ENCODE measurements around the gene ROS1.

The ROS1 gene

DNA sequence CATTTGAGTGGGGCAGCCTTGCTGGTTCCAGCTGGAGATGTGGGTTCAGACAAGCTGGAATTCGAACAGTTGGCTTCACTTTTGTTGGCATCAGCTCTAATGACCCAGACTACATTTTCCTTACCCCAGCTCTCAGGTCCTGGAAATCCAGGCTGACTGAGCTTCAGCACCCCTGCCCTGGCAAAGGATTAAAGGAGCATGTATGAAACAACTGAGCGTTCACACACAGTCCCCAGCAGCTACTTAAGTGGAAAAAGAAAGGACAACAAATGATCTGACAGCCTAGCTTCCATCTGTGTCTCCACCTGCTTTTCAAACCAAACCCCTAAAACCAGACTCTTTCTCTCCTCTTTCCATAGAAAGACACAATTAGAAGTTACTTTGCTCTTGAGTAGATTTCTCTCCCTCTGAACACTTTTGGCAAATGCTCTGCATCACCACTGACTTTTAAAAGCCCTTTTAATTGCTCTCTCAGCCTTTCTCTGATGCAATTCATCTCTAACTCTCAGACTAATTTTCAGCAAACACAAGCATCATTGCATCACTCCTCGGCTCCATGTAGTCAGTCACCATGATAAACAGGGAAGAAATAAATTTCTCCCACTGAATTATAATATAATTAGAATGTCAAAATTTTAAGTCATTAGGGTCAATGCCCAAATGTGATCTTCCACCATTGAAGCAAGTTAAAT, 28.1 kb downstream of the ROS1 start:
- H3K9ac ChIP-seq (ENCODE audit: low read length): no peak overlapping the region
- H3K9me3 ChIP-seq (ENCODE audit: control insufficient read depth, low read depth, low read length): no peaks in the 10 kb centered on the region
- H3K4me3 ChIP-seq (ENCODE audit: low read length): no peak overlapping the region
- H3K27ac ChIP-seq (ENCODE audit: low read length): no peak overlapping the region
- no peaks in the 10 kb centered on the region for H3K4me1 ChIP-seq (ENCODE audit: control insufficient read depth, low read depth, low read length)
- no peaks in the 10 kb centered on the region for H3K36me3 ChIP-seq (ENCODE audit: control insufficient read depth, low read depth, low read length)
- no peaks in the 10 kb centered on the region for H3K27me3 ChIP-seq (ENCODE audit: control insufficient read depth, insufficient read depth, low read length)

DNA sequence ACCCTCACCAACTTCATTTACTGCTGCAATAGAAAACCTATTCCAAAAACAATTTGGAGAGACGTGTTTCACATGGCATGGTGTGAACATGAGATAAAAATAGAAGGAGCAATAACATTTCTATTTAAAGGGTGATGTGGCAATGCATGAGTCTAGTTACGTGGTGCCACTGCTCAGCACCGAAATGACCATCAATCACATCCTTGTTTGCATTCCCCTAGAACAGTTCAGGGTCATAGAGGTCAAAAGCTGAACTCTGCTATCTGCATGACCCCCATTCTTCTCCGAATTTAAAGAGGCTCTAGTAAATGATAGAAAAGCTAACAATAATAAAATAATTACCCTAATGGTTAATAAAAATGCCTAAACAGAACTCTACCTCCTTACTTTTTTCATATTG, 29.5 kb downstream of the ROS1 start:
- H3K27me3 ChIP-seq (ENCODE audit: control insufficient read depth, insufficient read depth, low read length): no peaks in the 10 kb centered on the region
- no peak overlapping the region for H3K9ac ChIP-seq (ENCODE audit: low read length)
- no peaks in the 10 kb centered on the region for H3K36me3 ChIP-seq (ENCODE audit: control insufficient read depth, low read depth, low read length)
- no peaks in the 10 kb centered on the region for H3K9me3 ChIP-seq (ENCODE audit: control insufficient read depth, low read depth, low read length)
- H3K4me3 ChIP-seq (ENCODE audit: low read length): no peak overlapping the region
- no peak overlapping the region for H3K27ac ChIP-seq (ENCODE audit: low read length)
- no peaks in the 10 kb centered on the region for H3K4me1 ChIP-seq (ENCODE audit: control insufficient read depth, low read depth, low read length)

GRCh38 chr6:117395164-117395563, 30.6 kb downstream of the ROS1 start:
- Histone ChIP-seq H3K4me1 (ENCODE audit: control insufficient read depth, low read depth, low read length) (no peaks in the 10 kb centered on the region), H3K27ac (ENCODE audit: low read length) (no peak overlapping the region), H3K4me3 (ENCODE audit: low read length) (no peak overlapping the region), H3K9me3 (ENCODE audit: control insufficient read depth, low read depth, low read length) (no peaks in the 10 kb centered on the region), H3K27me3 (ENCODE audit: control insufficient read depth, insufficient read depth, low read length) (no peaks in the 10 kb centered on the region), H3K9ac (ENCODE audit: low read length) (no peak overlapping the region), H3K36me3 (ENCODE audit: control insufficient read depth, low read depth, low read length) (no peaks in the 10 kb centered on the region)

- no peaks in the 10 kb centered on the region for H3K36me3 ChIP-seq (ENCODE audit: control insufficient read depth, low read depth, low read length)
- H3K9me3 ChIP-seq (ENCODE audit: control insufficient read depth, low read depth, low read length): no peaks in the 10 kb centered on the region
- no peaks in the 10 kb centered on the region for H3K27me3 ChIP-seq (ENCODE audit: control insufficient read depth, insufficient read depth, low read length)
- H3K4me1 ChIP-seq (ENCODE audit: control insufficient read depth, low read depth, low read length): no peaks in the 10 kb centered on the region
- no peak overlapping the region for H3K4me3 ChIP-seq (ENCODE audit: low read length)
- no peak overlapping the region for H3K27ac ChIP-seq (ENCODE audit: low read length)
- no peak overlapping the region for H3K9ac ChIP-seq (ENCODE audit: low read length)
These were observed 32.7 kb downstream of the ROS1 start for GRCh38 chr6:117393045-117393444.

DNA sequence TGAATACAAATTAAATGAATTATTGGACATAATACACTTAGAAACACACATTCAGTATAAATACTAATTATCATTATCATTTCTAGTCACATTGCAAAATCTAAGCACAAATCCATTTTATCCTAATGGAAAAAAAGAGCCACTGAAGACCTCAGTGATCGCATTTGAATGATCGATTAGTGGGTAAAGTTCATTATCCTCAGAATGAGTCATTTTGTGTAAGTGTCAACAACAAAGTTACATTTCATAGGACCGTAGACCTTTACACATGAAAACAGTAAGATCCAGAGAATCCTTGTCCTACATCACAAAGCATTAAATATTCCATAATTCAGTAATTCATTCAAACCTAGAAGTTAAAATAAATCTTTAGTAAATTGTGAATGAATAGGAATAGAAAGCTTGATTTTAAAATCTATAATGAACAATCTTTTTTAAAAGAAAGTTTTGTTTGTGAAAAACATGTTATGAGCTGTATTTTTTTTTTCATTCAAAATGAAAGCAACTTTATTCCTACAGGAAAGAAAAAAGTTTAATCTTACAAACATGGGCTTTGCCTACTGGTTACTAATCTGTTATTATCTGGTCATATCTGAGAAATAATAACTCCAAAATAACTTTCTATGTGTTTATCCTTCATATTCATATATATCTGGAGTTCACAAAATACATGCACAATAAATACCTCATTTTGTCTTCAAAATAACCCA, 33.7 kb downstream of the ROS1 start:
- Histone ChIP-seq H3K36me3 (ENCODE audit: control insufficient read depth, low read depth, low read length) (no peaks in the 10 kb centered on the region), H3K9me3 (ENCODE audit: control insufficient read depth, low read depth, low read length) (no peaks in the 10 kb centered on the region), H3K27me3 (ENCODE audit: control insufficient read depth, insufficient read depth, low read length) (no peaks in the 10 kb centered on the region), H3K27ac (ENCODE audit: low read length) (no peak overlapping the region), H3K4me1 (ENCODE audit: control insufficient read depth, low read depth, low read length) (no peaks in the 10 kb centered on the region), H3K9ac (ENCODE audit: low read length) (no peak overlapping the region), H3K4me3 (ENCODE audit: low read length) (no peak overlapping the region)

DNA sequence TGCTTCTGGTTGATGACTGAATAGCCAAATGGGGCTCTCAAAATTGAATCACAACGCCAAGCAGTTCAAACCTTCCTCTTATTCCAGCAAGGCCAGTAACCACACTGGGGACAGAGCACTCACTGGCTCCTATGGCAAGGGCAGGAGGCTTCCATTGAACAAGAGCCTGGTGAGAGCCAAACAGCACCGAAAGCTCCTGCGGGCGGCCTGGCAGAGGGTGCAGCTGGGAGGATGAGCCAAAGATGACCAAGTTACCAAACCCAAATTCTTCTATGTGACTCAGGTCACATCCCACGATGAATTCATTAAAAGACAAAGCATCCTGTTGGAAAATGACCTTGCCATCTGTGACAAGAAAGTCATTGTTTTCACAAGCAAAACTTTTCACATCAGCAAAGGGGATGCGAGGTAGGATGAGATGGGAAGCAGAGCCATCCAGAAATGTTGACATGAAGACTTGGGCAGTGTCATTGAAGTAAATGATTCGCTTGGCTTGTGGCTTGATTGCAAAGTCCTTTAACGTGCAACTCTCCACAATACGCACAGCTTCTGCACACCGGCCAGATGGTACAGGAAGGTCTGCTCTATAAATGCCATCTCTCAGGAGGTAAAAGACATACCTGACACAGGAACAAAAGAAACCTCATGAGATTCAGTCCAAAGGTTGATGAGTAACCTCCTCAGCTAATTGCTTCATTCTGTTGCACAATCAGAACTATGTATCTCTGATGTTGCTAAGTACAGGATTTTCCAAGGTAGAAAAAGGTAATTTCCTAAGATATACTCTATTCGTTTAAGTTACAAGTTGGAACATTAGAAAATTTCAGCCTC, 36.3 kb downstream of the ROS1 start:
- no peaks in the 10 kb centered on the region for H3K36me3 ChIP-seq (ENCODE audit: control insufficient read depth, low read depth, low read length)

GRCh38 chr6:117387454-117387974, 38.2 kb downstream of the ROS1 start:
- H3K27ac ChIP-seq (ENCODE audit: low read length): no peak overlapping the region
- no peaks in the 10 kb centered on the region for H3K36me3 ChIP-seq (ENCODE audit: control insufficient read depth, low read depth, low read length)
- H3K4me1 ChIP-seq (ENCODE audit: control insufficient read depth, low read depth, low read length): no peaks in the 10 kb centered on the region
- H3K9me3 ChIP-seq (ENCODE audit: control insufficient read depth, low read depth, low read length): no peaks in the 10 kb centered on the region
- H3K27me3 ChIP-seq (ENCODE audit: control insufficient read depth, insufficient read depth, low read length): no peaks in the 10 kb centered on the region
- no peak overlapping the region for H3K4me3 ChIP-seq (ENCODE audit: low read length)
- no peak overlapping the region for H3K9ac ChIP-seq (ENCODE audit: low read length)

More for the DNA sequence above, 36.3 kb downstream of the ROS1 start:
- Histone ChIP-seq H3K4me1 (ENCODE audit: control insufficient read depth, low read depth, low read length) (no peaks in the 10 kb centered on the region), H3K27me3 (ENCODE audit: control insufficient read depth, insufficient read depth, low read length) (no peaks in the 10 kb centered on the region), H3K27ac (ENCODE audit: low read length) (no peak overlapping the region), H3K4me3 (ENCODE audit: low read length) (no peak overlapping the region), H3K9ac (ENCODE audit: low read length) (no peak overlapping the region), H3K9me3 (ENCODE audit: control insufficient read depth, low read depth, low read length) (no peaks in the 10 kb centered on the region)

- no peaks in the 10 kb centered on the region for H3K36me3 ChIP-seq (ENCODE audit: control insufficient read depth, low read depth, low read length)
- H3K4me1 ChIP-seq (ENCODE audit: control insufficient read depth, low read depth, low read length): no peaks in the 10 kb centered on the region
- H3K27me3 ChIP-seq (ENCODE audit: control insufficient read depth, insufficient read depth, low read length): no peaks in the 10 kb centered on the region
These were observed 41.1 kb downstream of the ROS1 start for GRCh38 chr6:117384659-117385058.

GRCh38 chr6:117381749-117382148, 44.0 kb downstream of the ROS1 start:
- no peak overlapping the region for H3K9ac ChIP-seq (ENCODE audit: low read length)
- no peaks in the 10 kb centered on the region for H3K9me3 ChIP-seq (ENCODE audit: control insufficient read depth, low read depth, low read length)
- H3K4me3 ChIP-seq (ENCODE audit: low read length): no peak overlapping the region
- no peak overlapping the region for H3K27ac ChIP-seq (ENCODE audit: low read length)
- H3K4me1 ChIP-seq (ENCODE audit: control insufficient read depth, low read depth, low read length): no peaks in the 10 kb centered on the region
- no peaks in the 10 kb centered on the region for H3K36me3 ChIP-seq (ENCODE audit: control insufficient read depth, low read depth, low read length)
- H3K27me3 ChIP-seq (ENCODE audit: control insufficient read depth, insufficient read depth, low read length): no peaks in the 10 kb centered on the region

More at GRCh38 chr6:117384659-117385058, 41.1 kb downstream of the ROS1 start:
- H3K9ac ChIP-seq (ENCODE audit: low read length): no peak overlapping the region
- H3K9me3 ChIP-seq (ENCODE audit: control insufficient read depth, low read depth, low read length): no peaks in the 10 kb centered on the region
- H3K27ac ChIP-seq (ENCODE audit: low read length): no peak overlapping the region
- H3K4me3 ChIP-seq (ENCODE audit: low read length): no peak overlapping the region

DNA sequence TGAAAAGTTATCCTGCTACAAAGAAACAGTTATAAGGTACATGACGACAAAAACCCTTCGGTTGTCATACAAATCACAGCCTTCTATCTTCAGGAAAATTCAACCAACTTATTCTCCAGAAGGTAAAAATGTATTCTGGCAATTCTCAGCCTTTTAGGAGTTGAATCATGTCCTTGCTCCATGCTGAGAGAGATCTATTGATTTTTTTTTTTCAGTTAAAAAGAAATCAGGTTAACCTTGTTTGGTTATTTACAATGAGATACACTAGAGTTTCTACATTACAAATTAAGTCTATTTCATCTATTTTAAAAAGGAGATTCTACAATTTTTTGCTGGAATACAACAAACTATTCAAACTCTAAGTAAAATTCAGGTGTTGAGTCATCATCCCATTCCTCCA, 45.4 kb downstream of the ROS1 start:
- H3K4me3 ChIP-seq (ENCODE audit: low read length): no peak overlapping the region
- no peaks in the 10 kb centered on the region for H3K9me3 ChIP-seq (ENCODE audit: control insufficient read depth, low read depth, low read length)
- no peaks in the 10 kb centered on the region for H3K27me3 ChIP-seq (ENCODE audit: control insufficient read depth, insufficient read depth, low read length)
- no peaks in the 10 kb centered on the region for H3K4me1 ChIP-seq (ENCODE audit: control insufficient read depth, low read depth, low read length)
- H3K27ac ChIP-seq (ENCODE audit: low read length): no peak overlapping the region
- H3K9ac ChIP-seq (ENCODE audit: low read length): no peak overlapping the region
- H3K36me3 ChIP-seq (ENCODE audit: control insufficient read depth, low read depth, low read length): no peaks in the 10 kb centered on the region

GRCh38 chr6:117375446-117375845, 50.3 kb downstream of the ROS1 start:
- no peaks in the 10 kb centered on the region for H3K9me3 ChIP-seq (ENCODE audit: control insufficient read depth, low read depth, low read length)
- no peak overlapping the region for H3K4me3 ChIP-seq (ENCODE audit: low read length)
- H3K27me3 ChIP-seq (ENCODE audit: control insufficient read depth, insufficient read depth, low read length): no peaks in the 10 kb centered on the region
- no peak overlapping the region for H3K9ac ChIP-seq (ENCODE audit: low read length)
- H3K4me1 ChIP-seq (ENCODE audit: control insufficient read depth, low read depth, low read length): no peaks in the 10 kb centered on the region
- no peaks in the 10 kb centered on the region for H3K36me3 ChIP-seq (ENCODE audit: control insufficient read depth, low read depth, low read length)
- H3K27ac ChIP-seq (ENCODE audit: low read length): no peak overlapping the region

Data from iPS-18a (cell line).